Nephron (organoid): ENCODE results near the gene ZSWIM4.
"Not testable (repeated sequence)": the region's sequence is repeated elsewhere in the genome, so short reads cannot be mapped to it uniquely, and the experiment has no call there.

ENCODE experiments used
- H3K27ac Mint-ChIP-seq, 3 experiments: 2 replicates each; pipeline ENCODE4 v1.8.0; 2020; ENCODE audit warnings: mixed read lengths in 3 of 3, mild to moderate bottlenecking in 2 of 3, moderate library complexity in 1 of 3
- H3K27me3 Mint-ChIP-seq: 2 replicates; pipeline ENCODE4 v1.8.0; 2021; ENCODE audit warnings: low read depth, mild to moderate bottlenecking, moderate library complexity, mixed read lengths
- H3K36me3 Mint-ChIP-seq: 2 replicates; pipeline ENCODE4 v1.8.0; 2020; ENCODE audit warnings: low read depth, mixed read lengths
- H3K4me1 Mint-ChIP-seq: 2 replicates; pipeline ENCODE4 v1.8.0; 2020; ENCODE audit warnings: mixed read lengths
- H3K4me3 Mint-ChIP-seq, 3 experiments: 2 replicates each; pipeline ENCODE4 v1.8.0; 2020; ENCODE audit warnings: mild to moderate bottlenecking in 3 of 3, mixed read lengths in 3 of 3, moderate library complexity in 2 of 3
- H3K9me3 Mint-ChIP-seq: 2 replicates; pipeline ENCODE4 v1.8.0; 2020; ENCODE audit warnings: mixed read lengths
- TF ChIP-seq, protein P1 (sequence below), 3 experiments: fragments of 200-600 bp; sonication (generic); IDR thresholded peaks; one replicate each; pipeline ENCODE4 v1.5.0; 2021; ENCODE audit warnings: antibody characterized with exemption in 3 of 3; ENCODE audit not compliant: unreplicated experiment in 3 of 3

ZSWIM4 gene

DNA sequence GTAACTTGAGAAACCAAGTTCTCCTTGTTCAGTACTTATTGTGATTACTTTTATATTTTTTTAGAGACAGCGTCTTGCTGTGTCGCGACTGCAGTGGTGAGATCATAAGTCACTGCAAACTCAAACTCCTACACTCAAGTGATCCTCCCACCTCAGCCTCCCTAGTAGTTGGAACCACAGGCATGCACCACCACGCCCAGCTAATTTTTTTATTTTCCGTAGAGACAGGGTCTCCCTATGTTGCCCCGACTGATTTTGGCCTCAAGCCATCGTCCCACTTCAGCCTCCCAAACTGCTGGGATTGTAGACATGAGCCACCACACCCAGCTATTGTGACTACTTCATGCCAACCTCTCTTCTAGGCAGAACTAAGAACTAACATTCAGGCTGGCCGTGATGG is 12.7 kb upstream of the ZSWIM4 start:
- H3K4me3 Mint-ChIP-seq, result no peak overlapping the region
- H3K36me3 Mint-ChIP-seq, result peaks cover 24% of the 10 kb centered on the region
- H3K27ac Mint-ChIP-seq, result peak overlapping the region in 1 of 3 experiments; percentile 56
- peaks cover 4% of the 10 kb centered on the region for H3K27me3 Mint-ChIP-seq
- no peaks in the 10 kb centered on the region for H3K9me3 Mint-ChIP-seq
- TF ChIP-seq, protein P1, sequence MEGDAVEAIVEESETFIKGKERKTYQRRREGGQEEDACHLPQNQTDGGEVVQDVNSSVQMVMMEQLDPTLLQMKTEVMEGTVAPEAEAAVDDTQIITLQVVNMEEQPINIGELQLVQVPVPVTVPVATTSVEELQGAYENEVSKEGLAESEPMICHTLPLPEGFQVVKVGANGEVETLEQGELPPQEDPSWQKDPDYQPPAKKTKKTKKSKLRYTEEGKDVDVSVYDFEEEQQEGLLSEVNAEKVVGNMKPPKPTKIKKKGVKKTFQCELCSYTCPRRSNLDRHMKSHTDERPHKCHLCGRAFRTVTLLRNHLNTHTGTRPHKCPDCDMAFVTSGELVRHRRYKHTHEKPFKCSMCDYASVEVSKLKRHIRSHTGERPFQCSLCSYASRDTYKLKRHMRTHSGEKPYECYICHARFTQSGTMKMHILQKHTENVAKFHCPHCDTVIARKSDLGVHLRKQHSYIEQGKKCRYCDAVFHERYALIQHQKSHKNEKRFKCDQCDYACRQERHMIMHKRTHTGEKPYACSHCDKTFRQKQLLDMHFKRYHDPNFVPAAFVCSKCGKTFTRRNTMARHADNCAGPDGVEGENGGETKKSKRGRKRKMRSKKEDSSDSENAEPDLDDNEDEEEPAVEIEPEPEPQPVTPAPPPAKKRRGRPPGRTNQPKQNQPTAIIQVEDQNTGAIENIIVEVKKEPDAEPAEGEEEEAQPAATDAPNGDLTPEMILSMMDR (IDR thresholded peaks at IDR 0.05; ENCODE audit: unreplicated experiment in 3 of 3), result no peak
- peaks cover 5% of the 10 kb centered on the region for H3K4me1 Mint-ChIP-seq

DNA sequence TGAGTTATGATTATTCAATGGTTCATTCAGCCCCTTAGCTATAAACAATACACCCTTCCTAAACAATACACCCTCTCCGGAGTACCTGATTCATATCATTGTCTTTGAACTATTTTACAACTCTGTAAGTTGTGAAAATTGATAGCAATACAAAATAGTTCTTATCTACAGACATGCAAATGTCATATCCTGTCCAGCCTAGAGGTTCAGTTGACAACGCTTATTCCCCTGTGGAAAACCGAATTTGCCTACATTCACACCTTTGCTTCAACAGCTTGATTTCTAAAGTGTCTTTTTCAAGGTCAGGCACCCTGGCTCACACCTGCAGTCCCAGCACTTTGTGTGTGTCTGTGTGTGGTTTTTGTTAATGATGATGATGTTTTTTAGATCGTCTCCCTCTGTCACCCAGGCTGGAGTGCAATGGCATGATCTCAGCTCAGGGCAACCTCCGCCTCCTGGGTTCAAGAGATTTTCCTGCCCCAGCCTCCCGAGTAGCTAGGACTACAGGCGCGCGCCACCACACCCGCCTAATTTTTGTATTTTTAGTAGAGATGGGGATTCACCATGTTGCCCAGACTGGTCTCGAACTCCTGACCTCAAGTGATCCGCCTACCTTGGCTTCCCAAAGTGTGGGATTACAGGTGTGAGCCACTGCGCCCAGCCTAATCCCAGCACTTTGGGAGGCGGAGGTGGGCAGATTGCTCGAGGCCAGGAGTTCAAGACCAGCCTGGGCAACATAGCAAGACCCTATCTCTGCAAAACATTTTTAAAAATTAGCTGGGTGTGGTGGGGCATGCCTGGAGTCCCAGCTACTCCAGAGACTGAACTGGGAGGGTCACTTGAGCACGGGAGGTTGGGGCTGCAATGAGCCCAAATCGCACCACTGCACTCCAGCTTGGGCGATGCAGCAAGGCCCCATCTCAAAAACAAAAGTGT is 11.4 kb upstream of the ZSWIM4 start:
- Mint-ChIP-seq H3K36me3 (peaks cover 11% of the 10 kb centered on the region), H3K9me3 (no peaks in the 10 kb centered on the region), H3K4me3 (no peak overlapping the region), H3K27ac (peak overlapping the region in 2 of 3 experiments; percentile 55 to 79), H3K4me1 (peaks cover 5% of the 10 kb centered on the region), H3K27me3 (peaks cover 6% of the 10 kb centered on the region)
- TF ChIP-seq, protein P1 (IDR thresholded peaks at IDR 0.05; ENCODE audit: unreplicated experiment in 3 of 3), result no peak

GRCh38 chr19:13784731-13785452 is 10.4 kb upstream of the ZSWIM4 start:
- peak overlapping the region in 1 of 3 experiments; percentile 41 for H3K27ac Mint-ChIP-seq
- TF ChIP-seq, protein P1 (IDR thresholded peaks at IDR 0.05; ENCODE audit: unreplicated experiment in 3 of 3), result peak; percentile 45 to 58 (median 51)
- no peaks in the 10 kb centered on the region for H3K9me3 Mint-ChIP-seq
- H3K27me3 Mint-ChIP-seq, result peaks cover 6% of the 10 kb centered on the region
- no peak overlapping the region for H3K4me3 Mint-ChIP-seq
- peaks cover under 1% of the 10 kb centered on the region for H3K36me3 Mint-ChIP-seq
- peaks cover 5% of the 10 kb centered on the region for H3K4me1 Mint-ChIP-seq

GRCh38 chr19:13788991-13789390 is 6.3 kb upstream of the ZSWIM4 start:
- Mint-ChIP-seq H3K4me3 (no peak overlapping the region), H3K27me3 (peaks cover 8% of the 10 kb centered on the region), H3K4me1 (peaks cover 4% of the 10 kb centered on the region), H3K36me3 (no peaks in the 10 kb centered on the region), H3K27ac (peak overlapping the region in 1 of 3 experiments; percentile 35), H3K9me3 (no peaks in the 10 kb centered on the region)
- TF ChIP-seq, protein P1 (IDR thresholded peaks at IDR 0.05; ENCODE audit: unreplicated experiment in 3 of 3), result no peak

GRCh38 chr19:13790354-13790753 is 4.9 kb upstream of the ZSWIM4 start:
- Mint-ChIP-seq H3K36me3 (no peaks in the 10 kb centered on the region), H3K27me3 (peaks cover 8% of the 10 kb centered on the region), H3K27ac (peak overlapping the region in 1 of 3 experiments; percentile 48), H3K4me3 (no peak overlapping the region), H3K4me1 (peaks cover 16% of the 10 kb centered on the region), H3K9me3 (no peaks in the 10 kb centered on the region)
- TF ChIP-seq, protein P1 (IDR thresholded peaks at IDR 0.05; ENCODE audit: unreplicated experiment in 3 of 3), result no peak

GRCh38 chr19:13793317-13793716 is 1.9 kb upstream of the ZSWIM4 start:
- peak overlapping the region; percentile 98 to 99 (median 99) for H3K4me3 Mint-ChIP-seq
- not testable (repeated sequence) for H3K9me3 Mint-ChIP-seq, H3K27me3 Mint-ChIP-seq, H3K36me3 Mint-ChIP-seq
- peak overlapping the region in 1 of 3 experiments; percentile 91 for H3K27ac Mint-ChIP-seq
- peaks cover 29% of the 10 kb centered on the region for H3K4me1 Mint-ChIP-seq
